CD14-positive monocyte (primary cell): Measurements from ENCODE around the gene LPGAT1. TPM values are rescaled to one million over a fixed set of nuclear protein-coding genes. Genes with fewer than 3 reads are reported as not detected.

Source experiments
- DNase-seq, 3 donors: peaks; one replicate each; pipeline ENCODE4 v3.0.0-alpha.2; 2011 to 2022
- H2AFZ ChIP-seq: 2 replicates; pipeline ENCODE4 v1.6.0; 2012; ENCODE audit warnings: mild to moderate bottlenecking, low read depth, low read length, inconsistent platforms; ENCODE audit not compliant: insufficient read depth, poor library complexity, severe bottlenecking
- H3K27ac ChIP-seq, 2 donors: 1 replicate in 1 of 2; 2 replicates in 1 of 2; pipeline ENCODE4 v1.5.1; 2012 to 2013; ENCODE audit warnings: low read length in 2 of 2, control low read depth in 1 of 2, inconsistent platforms in 1 of 2, low read depth in 1 of 2, mild to moderate bottlenecking in 1 of 2
- H3K27me3 ChIP-seq, 2 donors: one replicate each; pipeline versions ENCODE4 v1.6.0 to v1.6.1; 2011 to 2013; ENCODE audit warnings: low read length in 2 of 2; ENCODE audit not compliant: control insufficient read depth in 2 of 2, insufficient read depth in 2 of 2
- H3K36me3 ChIP-seq, 2 donors: replicated peaks in 1 of 2; 1 replicate in 1 of 2; 2 replicates in 1 of 2; pipeline versions ENCODE4 v1.5.1 to v1.6.1; 2012 to 2013; ENCODE audit warnings: low read length in 2 of 2, control low read depth in 1 of 2, inconsistent platforms in 1 of 2, mild to moderate bottlenecking in 1 of 2; ENCODE audit not compliant: insufficient read depth in 2 of 2, control insufficient read depth in 1 of 2
- H3K4me1 ChIP-seq, 2 donors: 1 replicate in 1 of 2; 2 replicates in 1 of 2; pipeline versions ENCODE4 v1.5.1 to v1.6.1; 2012 to 2013; ENCODE audit warnings: low read length in 2 of 2, control low read depth in 1 of 2, inconsistent platforms in 1 of 2, mild to moderate bottlenecking in 1 of 2, moderate library complexity in 1 of 2; ENCODE audit not compliant: insufficient read depth in 2 of 2, control insufficient read depth in 1 of 2
- H3K4me2 ChIP-seq: replicated peaks from 2 replicates; pipeline ENCODE3; 2012; ENCODE audit warnings: low read length, moderate library complexity, mild to moderate bottlenecking; ENCODE audit not compliant: poor library complexity, severe bottlenecking; ENCODE audit errors: extremely low read depth
- H3K4me3 ChIP-seq, 3 experiments: fragments of 200-600 bp in 1 of 3; sonication (generic) in 1 of 3; replicated peaks in 1 of 3; 1 replicate in 2 of 3; 2 replicates in 1 of 3; pipeline ENCODE4 v1.5.1; 2011 to 2013; ENCODE audit warnings: low read length in 3 of 3, mild to moderate bottlenecking in 3 of 3, control low read depth in 2 of 3, low read depth in 2 of 3, inconsistent platforms in 1 of 3, moderate library complexity in 1 of 3
- H3K79me2 ChIP-seq: 2 replicates; pipeline ENCODE4 v1.6.0; 2012; ENCODE audit warnings: mild to moderate bottlenecking, control low read depth, inconsistent platforms, low read length, moderate library complexity; ENCODE audit not compliant: insufficient read depth
- H3K9ac ChIP-seq: 2 replicates; pipeline ENCODE4 v1.6.0; 2017; ENCODE audit warnings: low read length, mild to moderate bottlenecking; ENCODE audit not compliant: insufficient read depth, poor library complexity, severe bottlenecking
- H3K9me3 ChIP-seq, 2 donors: replicated peaks in 1 of 2; 1 replicate in 1 of 2; 2 replicates in 1 of 2; pipeline versions ENCODE4 v1.5.1 to v1.6.1; 2012 to 2013; ENCODE audit warnings: low read length in 2 of 2, control low read depth in 1 of 2; ENCODE audit not compliant: control insufficient read depth in 1 of 2, insufficient read depth in 1 of 2
- H4K20me1 ChIP-seq: 2 replicates; pipeline ENCODE4 v1.6.0; 2012; ENCODE audit warnings: mild to moderate bottlenecking, low read length, control low read depth, moderate library complexity; ENCODE audit not compliant: insufficient read depth
- H3K27ac Mint-ChIP-seq, 7 donors: one replicate each; pipeline ENCODE4 v1.8.0; 2020; ENCODE audit warnings: mild to moderate bottlenecking in 7 of 7, mixed read lengths in 7 of 7, moderate library complexity in 6 of 7, inconsistent platforms in 2 of 7
- H3K27me3 Mint-ChIP-seq, 3 donors: one replicate each; pipeline ENCODE4 v1.8.0; 2021 to 2022; ENCODE audit warnings: low read depth in 3 of 3, mild to moderate bottlenecking in 3 of 3, mixed read lengths in 3 of 3, moderate library complexity in 3 of 3, inconsistent platforms in 1 of 3
- H3K36me3 Mint-ChIP-seq, 2 donors: one replicate each; pipeline ENCODE4 v1.8.0; 2020; ENCODE audit warnings: mixed read lengths in 2 of 2, inconsistent platforms in 1 of 2, mild to moderate bottlenecking in 1 of 2
- H3K4me1 Mint-ChIP-seq: one replicate; pipeline ENCODE4 v1.8.0; 2020; ENCODE audit warnings: mild to moderate bottlenecking, mixed read lengths
- H3K4me3 Mint-ChIP-seq, 2 donors: one replicate each; pipeline ENCODE4 v1.8.0; 2020; ENCODE audit warnings: mild to moderate bottlenecking in 2 of 2, mixed read lengths in 2 of 2, moderate library complexity in 1 of 2
- H3K9me3 Mint-ChIP-seq, 7 donors: one replicate each; pipeline ENCODE4 v1.8.0; 2020 to 2022; ENCODE audit warnings: mixed read lengths in 7 of 7, mild to moderate bottlenecking in 6 of 7, moderate library complexity in 6 of 7, inconsistent platforms in 2 of 7
- CTCF ChIP-seq: fragments of 200-600 bp; IDR thresholded peaks from one replicate; pipeline ENCODE4 v1.8.0; 2022; ENCODE audit warnings: antibody characterized with exemption, mild to moderate bottlenecking
- WGBS: methylation state at CpG from one replicate; pipeline ENCODE4 v1.1.5; 2013; ENCODE audit warnings: missing lambda C conversion rate; ENCODE audit not compliant: insufficient coverage; 5-methylcytosine and 5-hydroxymethylcytosine counted together
- intact Hi-C, 2 donors: fragments of 100-400 bp; cut with micrococcal nuclease; formaldehyde crosslinking; loops; one replicate each; pipeline versions ENCODE4 v1.15.0 to v1.15.1; 2023
- polyA plus RNA-seq, 3 donors: library from polyadenylated mRNA; depleted of rRNA in 1 of 3; unstranded in 2 of 3; stranded (reverse) in 1 of 3; fragments of 300-500 nt in 2 of 3; fragments of >200 nt in 1 of 3; fragmentation: Illumina TruSeq in 2 of 3; gene quantifications; 1 replicate in 2 of 3; 2 replicates in 1 of 3; pipeline ENCODE4 v1.2.3, GENCODE V29; 2012 to 2021

Gene LPGAT1
- polyA plus RNA-seq, 3 donors = 19.5 to 52.1 (median 40.2) TPM

DNA sequence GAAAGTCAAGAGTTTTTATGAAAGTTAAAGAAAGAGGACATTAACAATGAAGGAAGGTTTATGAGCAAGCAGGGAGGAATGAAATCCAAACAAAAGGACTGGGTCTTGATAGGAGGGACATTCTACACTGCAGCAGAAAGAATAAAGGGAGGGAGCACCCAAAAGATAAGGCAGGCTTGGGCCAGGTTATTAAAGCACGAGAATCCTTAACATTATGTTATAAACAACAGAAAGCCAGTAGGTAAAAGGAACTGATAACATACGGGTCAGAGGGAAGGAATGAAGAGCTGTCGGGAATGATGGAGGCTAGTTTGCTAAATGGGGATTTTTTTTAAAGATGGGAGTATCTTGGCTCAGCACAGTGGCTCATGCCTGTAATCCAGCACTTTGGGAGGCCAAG lies 19.4 kb downstream of the LPGAT1 start:
- H3K4me2 ChIP-seq = no peak overlapping the region
- H4K20me1 ChIP-seq = peaks cover 88% of the 10 kb centered on the region
- Mint-ChIP-seq H3K27ac (peak overlapping the region in 3 of 7 donors; percentile 20 to 53 (median 25)), H3K9me3 (peaks cover 0 to 2% (median 0%) of the 10 kb centered on the region in 7 donors), H3K27me3 (no peaks in the 10 kb centered on the region), H3K4me3 (no peak overlapping the region), H3K4me1 (peaks cover 11% of the 10 kb centered on the region), H3K36me3 (peaks cover 47 to 60% of the 10 kb centered on the region in 2 donors)
- H2AFZ ChIP-seq = no peak overlapping the region
- DNase-seq = no peak
- no peaks in the 10 kb centered on the region for H3K27me3 ChIP-seq
- peaks cover 30 to 79% of the 10 kb centered on the region in 2 donors for H3K36me3 ChIP-seq
- peak overlapping the region in 1 of 2 donors; percentile 17 for H3K27ac ChIP-seq
- H3K9me3 ChIP-seq = no peaks in the 10 kb centered on the region
- H3K4me1 ChIP-seq = peaks cover 22 to 32% of the 10 kb centered on the region in 2 donors
- WGBS = no CpG with 5 or more reads among the region's 3 CpGs
- H3K4me3 ChIP-seq = no peak overlapping the region
- no peak for TF ChIP-seq CTCF
- intact Hi-C loops = no loop called here
- no peak overlapping the region for H3K9ac ChIP-seq
- peaks cover 92% of the 10 kb centered on the region for H3K79me2 ChIP-seq

- WGBS = no CpG with 5 or more reads among the region's 2 CpGs
- no peak for DNase-seq
- Histone ChIP-seq H3K9ac (no peak overlapping the region), H4K20me1 (peaks cover 93% of the 10 kb centered on the region), H3K27me3 (no peaks in the 10 kb centered on the region), H3K9me3 (no peaks in the 10 kb centered on the region), H3K36me3 (peaks cover 41 to 95% of the 10 kb centered on the region in 2 donors), H3K27ac (no peak overlapping the region), H3K79me2 (peaks cover 99% of the 10 kb centered on the region), H2AFZ (no peak overlapping the region), H3K4me1 (peaks cover under 1 to 5% of the 10 kb centered on the region in 2 donors), H3K4me3 (no peak overlapping the region), H3K4me2 (no peak overlapping the region)
- peaks cover 0 to 7% (median 4%) of the 10 kb centered on the region in 7 donors for H3K9me3 Mint-ChIP-seq
- TF ChIP-seq CTCF = no peak
- H3K27me3 Mint-ChIP-seq = no peaks in the 10 kb centered on the region
- H3K4me3 Mint-ChIP-seq = no peak overlapping the region
- H3K4me1 Mint-ChIP-seq = peaks cover 11% of the 10 kb centered on the region
- intact Hi-C loops = no loop called here
- peaks cover 61 to 83% of the 10 kb centered on the region in 2 donors for H3K36me3 Mint-ChIP-seq
- H3K27ac Mint-ChIP-seq = no peak overlapping the region
These were observed 22.1 kb downstream of the LPGAT1 start for GRCh38 chr1:211808475-211808874.
